Measurements from ENCODE around the gene NEURL4.
"Not testable (repeated sequence)": the region's sequence is repeated elsewhere in the genome, so short reads cannot be mapped to it uniquely, and the experiment has no call there.

DNA sequence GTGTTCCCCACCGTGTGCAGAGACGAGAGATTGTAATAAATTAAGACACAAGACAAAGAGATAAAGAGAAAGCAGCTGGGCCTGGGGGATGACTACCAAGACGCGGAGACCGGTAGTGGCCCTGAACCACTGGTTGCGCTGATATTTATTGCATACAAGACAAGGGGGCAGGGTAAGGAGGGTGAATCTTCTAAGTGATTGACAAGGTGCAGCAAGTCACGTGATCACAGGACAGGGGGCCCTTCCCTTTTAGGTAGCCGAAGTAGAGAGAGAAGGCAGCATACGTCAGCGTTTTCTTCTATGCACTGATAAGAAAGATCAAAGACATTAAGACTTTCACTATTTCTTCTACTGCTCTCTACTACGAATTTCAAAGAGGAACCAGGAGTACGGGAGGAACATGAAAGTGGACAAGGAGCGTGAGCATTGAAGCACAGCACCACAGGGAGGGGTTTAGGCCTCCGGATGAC lies 3.5 kb upstream of the NEURL4 start:
- TF ChIP-seq, protein P1, sequence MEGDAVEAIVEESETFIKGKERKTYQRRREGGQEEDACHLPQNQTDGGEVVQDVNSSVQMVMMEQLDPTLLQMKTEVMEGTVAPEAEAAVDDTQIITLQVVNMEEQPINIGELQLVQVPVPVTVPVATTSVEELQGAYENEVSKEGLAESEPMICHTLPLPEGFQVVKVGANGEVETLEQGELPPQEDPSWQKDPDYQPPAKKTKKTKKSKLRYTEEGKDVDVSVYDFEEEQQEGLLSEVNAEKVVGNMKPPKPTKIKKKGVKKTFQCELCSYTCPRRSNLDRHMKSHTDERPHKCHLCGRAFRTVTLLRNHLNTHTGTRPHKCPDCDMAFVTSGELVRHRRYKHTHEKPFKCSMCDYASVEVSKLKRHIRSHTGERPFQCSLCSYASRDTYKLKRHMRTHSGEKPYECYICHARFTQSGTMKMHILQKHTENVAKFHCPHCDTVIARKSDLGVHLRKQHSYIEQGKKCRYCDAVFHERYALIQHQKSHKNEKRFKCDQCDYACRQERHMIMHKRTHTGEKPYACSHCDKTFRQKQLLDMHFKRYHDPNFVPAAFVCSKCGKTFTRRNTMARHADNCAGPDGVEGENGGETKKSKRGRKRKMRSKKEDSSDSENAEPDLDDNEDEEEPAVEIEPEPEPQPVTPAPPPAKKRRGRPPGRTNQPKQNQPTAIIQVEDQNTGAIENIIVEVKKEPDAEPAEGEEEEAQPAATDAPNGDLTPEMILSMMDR (conservative IDR thresholded peaks at IDR 0.05 in 1 of 2, IDR thresholded peaks at IDR 0.05 in 1 of 2; ENCODE audit: low read depth in 1 of 2, low read length in 2 of 2), result not testable (repeated sequence)
- TF ChIP-seq EZH2 (IDR thresholded peaks at IDR 0.05; ENCODE audit: low read length, missing control alignments), result not testable (repeated sequence)
